Erythroblast (primary cell): ENCODE measurements around the gene FBXO39.

ENCODE experiments used
- GATA1 ChIP-seq: IDR thresholded peaks from 2 replicates; pipeline ENCODE4 v1.6.1; 2011; ENCODE audit warnings: low read depth, mild to moderate bottlenecking, control low read depth, low read length, moderate library complexity
- POLR2A ChIP-seq: IDR thresholded peaks from 2 replicates; pipeline ENCODE4 v1.6.1; 2011; ENCODE audit warnings: mild to moderate bottlenecking, low read length

- TF ChIP-seq POLR2A (no peak), GATA1 (no peak)
Measured at GRCh38 chr17:6748617-6749016, 27.4 kb upstream of the FBXO39 start.
